Gastroesophageal sphincter (tissue), 3 donors: ENCODE results near the gene RPS6KC1.

ENCODE experiments used
- CTCF ChIP-seq, 4 experiments: fragments of 200-600 bp in 2 of 4; fragments of 450-650 bp in 2 of 4; sonication (generic) in 1 of 4; IDR thresholded peaks; one replicate each; pipeline ENCODE4 v1.5.1; 2017 to 2019; ENCODE audit warnings: antibody characterized with exemption in 4 of 4, mild to moderate bottlenecking in 2 of 4, moderate library complexity in 2 of 4
- EP300 ChIP-seq: sonication (generic); formaldehyde crosslinking; IDR thresholded peaks from one replicate; pipeline ENCODE4 v1.6.1; 2017; ENCODE audit warnings: antibody characterized with exemption, mild to moderate bottlenecking
- POLR2A ChIP-seq, 2 donors: fragments of 450-650 bp; IDR thresholded peaks; one replicate each; pipeline ENCODE4 v1.6.1; 2017; ENCODE audit warnings: antibody characterized with exemption in 2 of 2, mild to moderate bottlenecking in 2 of 2, moderate library complexity in 1 of 2
- POLR2AphosphoS5 ChIP-seq: sonication (generic); formaldehyde crosslinking; IDR thresholded peaks from one replicate; pipeline ENCODE4 v1.6.1; 2017; ENCODE audit warnings: antibody characterized with exemption

GRCh38 chr1:213107613-213108012 lies 56.6 kb downstream of the RPS6KC1 start:
- no peak for TF ChIP-seq POLR2A (IDR thresholded peaks at IDR 0.05)
- TF ChIP-seq CTCF (IDR thresholded peaks at IDR 0.05): no peak
- no peak for TF ChIP-seq EP300
- TF ChIP-seq POLR2AphosphoS5: no peak
